Measurements from ENCODE around the gene FHAD1. TPM values are rescaled to one million over a fixed set of nuclear protein-coding genes. Genes with fewer than 3 reads are reported as not detected.
"Not testable (repeated sequence)": the region's sequence is repeated elsewhere in the genome, so short reads cannot be mapped to it uniquely, and the experiment has no call there.

Gene FHAD1
- total and polyA plus RNA-seq, 9 of the 15 experiments (the other 6 are each of a cell fraction or from before 2014, with no cell fraction given), result 0.32 to 2.1 (median 1.5) TPM; not detected in 1

GRCh38 chr1:15388201-15388880 is 141.3 kb downstream of the FHAD1 start (continued):
- TF ChIP-seq, protein P1, sequence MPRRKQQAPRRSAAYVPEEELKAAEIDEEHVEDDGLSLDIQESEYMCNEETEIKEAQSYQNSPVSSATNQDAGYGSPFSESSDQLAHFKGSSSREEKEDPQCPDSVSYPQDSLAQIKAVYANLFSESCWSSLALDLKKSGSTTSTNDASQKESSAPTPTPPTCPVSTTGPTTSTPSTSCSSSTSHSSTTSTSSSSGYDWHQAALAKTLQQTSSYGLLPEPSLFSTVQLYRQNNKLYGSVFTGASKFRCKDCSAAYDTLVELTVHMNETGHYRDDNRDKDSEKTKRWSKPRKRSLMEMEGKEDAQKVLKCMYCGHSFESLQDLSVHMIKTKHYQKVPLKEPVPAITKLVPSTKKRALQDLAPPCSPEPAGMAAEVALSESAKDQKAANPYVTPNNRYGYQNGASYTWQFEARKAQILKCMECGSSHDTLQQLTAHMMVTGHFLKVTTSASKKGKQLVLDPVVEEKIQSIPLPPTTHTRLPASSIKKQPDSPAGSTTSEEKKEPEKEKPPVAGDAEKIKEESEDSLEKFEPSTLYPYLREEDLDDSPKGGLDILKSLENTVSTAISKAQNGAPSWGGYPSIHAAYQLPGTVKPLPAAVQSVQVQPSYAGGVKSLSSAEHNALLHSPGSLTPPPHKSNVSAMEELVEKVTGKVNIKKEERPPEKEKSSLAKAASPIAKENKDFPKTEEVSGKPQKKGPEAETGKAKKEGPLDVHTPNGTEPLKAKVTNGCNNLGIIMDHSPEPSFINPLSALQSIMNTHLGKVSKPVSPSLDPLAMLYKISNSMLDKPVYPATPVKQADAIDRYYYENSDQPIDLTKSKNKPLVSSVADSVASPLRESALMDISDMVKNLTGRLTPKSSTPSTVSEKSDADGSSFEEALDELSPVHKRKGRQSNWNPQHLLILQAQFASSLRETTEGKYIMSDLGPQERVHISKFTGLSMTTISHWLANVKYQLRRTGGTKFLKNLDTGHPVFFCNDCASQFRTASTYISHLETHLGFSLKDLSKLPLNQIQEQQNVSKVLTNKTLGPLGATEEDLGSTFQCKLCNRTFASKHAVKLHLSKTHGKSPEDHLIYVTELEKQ (CRISPR knock-in tag; IDR thresholded peaks at IDR 0.05), result no peak
- TF ChIP-seq SMAD3 (CRISPR knock-in tag; conservative IDR thresholded peaks at IDR 0.05) (no peak), SETDB1 (IDR thresholded peaks at IDR 0.05; ENCODE audit: low read length) (no peak)

GRCh38 chr1:15389828-15390227 is 142.8 kb downstream of the FHAD1 start:
- H3K27me3 ChIP-seq (ENCODE audit: control insufficient read depth in 2 of 2, insufficient read depth in 2 of 2, low read length in 2 of 2), result peaks cover 43 to 78% of the 10 kb centered on the region in 2 experiments
- DNase-seq (ENCODE audit: extremely low read depth in 1 of 4, low spot score in 3 of 4); H3K27ac ChIP-seq (ENCODE audit: extremely low read depth, low read depth, low read length); H3K4me1 ChIP-seq (replicated peaks in 1 of 2; ENCODE audit: control insufficient read depth in 2 of 2, insufficient read depth in 2 of 2, low read length in 2 of 2); H3K4me2 ChIP-seq (ENCODE audit: insufficient read depth, low read length); H2AFZ ChIP-seq (ENCODE audit: low read depth, low read length); BruUV-seq (replicated peaks); intact Hi-C loops (cut with micrococcal nuclease); H3K79me2 ChIP-seq (ENCODE audit: control insufficient read depth, insufficient read depth, low read length); POLR2A ChIA-PET; H3K36me3 ChIP-seq (ENCODE audit: control insufficient read depth, insufficient read depth, low read length); ATAC-seq; H3K9ac ChIP-seq (ENCODE audit: insufficient read depth in 1 of 2, low read depth in 2 of 2, low read length in 2 of 2); FAIRE-seq; H4K20me1 ChIP-seq (replicated peaks; ENCODE audit: control insufficient read depth, insufficient read depth, low read length); H3K4me3 ChIP-seq; in situ Hi-C loops (cut with MboI); H3K9me1 ChIP-seq (ENCODE audit: control insufficient read depth, insufficient read depth, low read length); H3K9me3 ChIP-seq (replicated peaks; ENCODE audit: control insufficient read depth, insufficient read depth, low read depth, low read length): not testable (repeated sequence)
- 21% methylated on average over 8 of the region's 8 CpGs for WGBS (ENCODE audit: insufficient coverage, low coverage, missing lambda C conversion rate)
- CTCF ChIA-PET (ENCODE audit: low intra/inter-chr PET ratio), result interaction anchor here (0.6 to 0.7 kb wide), 2 partner anchors 136 to 947 kb away, joined by 3 to 4 read pairs; no protein-coding TSS in a partner anchor

All from K562 (cell line).